COLO668 (cell line): ENCODE data around the gene PCDHGB5.
"Not testable (repeated sequence)": the region's sequence is repeated elsewhere in the genome, so short reads cannot be mapped to it uniquely, and the experiment has no call there.

Source experiments
- DNase-seq: peaks from one replicate; lab custom pipeline; 2025; ENCODE audit not compliant: unreplicated experiment; lab: John Stamatoyannopoulos, UW

PCDHGB5 gene

GRCh38 chr5:141397756-141398551 is at the start of gene PCDHGB5:
Gene PCDHGB5, plus strand, starts transcription at chr5:141397947. Its CDS starts 181 bp downstream, at chr5:141398128.
- DNase-seq: not testable (repeated sequence)

GRCh38 chr5:141349917-141350619 is 47.7 kb upstream of the PCDHGB5 start, which contains the start of gene PCDHGB1:
Gene PCDHGB1, plus strand, starts transcription at chr5:141350099. Its CDS starts 162 bp downstream, at chr5:141350261.
- DNase-seq: peak; percentile 17

GRCh38 chr5:141351591-141351990 is 46.2 kb upstream of the PCDHGB5 start:
- no peak for DNase-seq

- DNase-seq: no peak
Measured at GRCh38 chr5:141354900-141355469, 42.8 kb upstream of the PCDHGB5 start, which contains the start of gene PCDHGA4. Gene PCDHGA4, plus strand, starts transcription at chr5:141355021. Its CDS starts 87 bp downstream, at chr5:141355108.

GRCh38 chr5:141355641-141356040 is 42.1 kb upstream of the PCDHGB5 start:
- DNase-seq: no peak

GRCh38 chr5:141356133-141356532 is 41.6 kb upstream of the PCDHGB5 start:
- no peak for DNase-seq

- DNase-seq: no peak
Measured at GRCh38 chr5:141356950-141357349, 40.8 kb upstream of the PCDHGB5 start.

GRCh38 chr5:141359790-141360426 is 37.8 kb upstream of the PCDHGB5 start, which contains the start of gene PCDHGB2:
Gene PCDHGB2, plus strand, starts transcription at chr5:141359994. Its CDS starts 142 bp downstream, at chr5:141360136.
- DNase-seq: no peak

GRCh38 chr5:141360685-141361084 is 37.1 kb upstream of the PCDHGB5 start:
- DNase-seq: no peak

- DNase-seq: no peak
Measured at GRCh38 chr5:141362719-141363118, 35.0 kb upstream of the PCDHGB5 start.

- no peak for DNase-seq
Measured at GRCh38 chr5:141363952-141364660, 33.6 kb upstream of the PCDHGB5 start, which contains the start of gene PCDHGA5. Gene PCDHGA5, plus strand, starts transcription at chr5:141364162. Its CDS starts 169 bp downstream, at chr5:141364331.

GRCh38 chr5:141366016-141366896 is 31.5 kb upstream of the PCDHGB5 start:
- DNase-seq: no peak

- no peak for DNase-seq
Measured at GRCh38 chr5:141369994-141370848, 27.5 kb upstream of the PCDHGB5 start, which contains the start of gene PCDHGB3. Gene PCDHGB3, plus strand, starts transcription at chr5:141370242. Its CDS starts 153 bp downstream, at chr5:141370395.

GRCh38 chr5:141371572-141372475 is 25.9 kb upstream of the PCDHGB5 start:
- DNase-seq: no peak

- DNase-seq: no peak
Measured at GRCh38 chr5:141373673-141374317, 24.0 kb upstream of the PCDHGB5 start, which contains the start of gene PCDHGA6. Gene PCDHGA6, plus strand, starts transcription at chr5:141373891. Its CDS starts 193 bp downstream, at chr5:141374084.

GRCh38 chr5:141374627-141375026 is 23.1 kb upstream of the PCDHGB5 start:
- DNase-seq: no peak
